MM.1S (cell line): Measurements from ENCODE around the gene EPM2AIP1.

Experiments
- DNase-seq: peaks from one replicate; pipeline ENCODE4 v3.0.0-alpha.2; 2015
- H2AFZ ChIP-seq: fragments of 300-600 bp; sonication (generic); 2 replicates; pipeline ENCODE4 v1.6.0; 2016; ENCODE audit warnings: antibody characterized with exemption, low read length
- H3F3A ChIP-seq: fragments of 300-600 bp; sonication (generic); 2 replicates; pipeline ENCODE4 v1.6.1; 2016; ENCODE audit warnings: mild to moderate bottlenecking, antibody characterized with exemption, low read length, moderate library complexity, mixed read lengths; ENCODE audit not compliant: insufficient read depth
- H3K27ac ChIP-seq: fragments of 300-600 bp; sonication (generic); 2 replicates; pipeline ENCODE4 v1.5.1; 2016; ENCODE audit warnings: mild to moderate bottlenecking, low read length
- H3K27me3 ChIP-seq: fragments of 300-600 bp; sonication (generic); replicated peaks from 2 replicates; pipeline ENCODE4 v1.6.0; 2016; ENCODE audit warnings: low read length; ENCODE audit not compliant: insufficient read depth
- H3K36me3 ChIP-seq: fragments of 300-600 bp; sonication (generic); replicated peaks from 2 replicates; pipeline ENCODE4 v1.6.1; 2016; ENCODE audit warnings: mild to moderate bottlenecking, low read length, mixed read lengths; ENCODE audit not compliant: insufficient read depth
- H3K4me1 ChIP-seq: fragments of 300-600 bp; sonication (generic); 2 replicates; pipeline ENCODE4 v1.6.1; 2016; ENCODE audit warnings: low read length, mixed read lengths
- H3K4me2 ChIP-seq: fragments of 300-600 bp; sonication (generic); 2 replicates; pipeline ENCODE4 v1.6.0; 2016; ENCODE audit warnings: low read depth, low read length
- H3K4me3 ChIP-seq: fragments of 300-600 bp; sonication (generic); 2 replicates; pipeline ENCODE4 v1.5.1; 2016; ENCODE audit warnings: low read length, mixed read lengths
- H3K79me2 ChIP-seq: fragments of 300-600 bp; sonication (generic); 2 replicates; pipeline ENCODE4 v1.6.1; 2016; ENCODE audit warnings: mixed run types, low read length, mixed read lengths
- H3K9ac ChIP-seq: fragments of 300-600 bp; sonication (generic); 2 replicates; pipeline ENCODE4 v1.6.1; 2016; ENCODE audit warnings: low read length, mixed read lengths
- H3K9me2 ChIP-seq: fragments of 300-600 bp; sonication (generic); replicated peaks from 2 replicates; pipeline ENCODE4 v1.6.1; 2016; ENCODE audit warnings: mild to moderate bottlenecking, low read length, mixed read lengths; ENCODE audit not compliant: insufficient read depth
- H3K9me3 ChIP-seq: fragments of 300-600 bp; sonication (generic); replicated peaks from 2 replicates; pipeline ENCODE4 v1.6.1; 2016; ENCODE audit warnings: mild to moderate bottlenecking, low read length, mixed read lengths; ENCODE audit not compliant: insufficient read depth
- H4K20me1 ChIP-seq: fragments of 300-600 bp; sonication (generic); 2 replicates; pipeline ENCODE4 v1.6.1; 2016; ENCODE audit warnings: mild to moderate bottlenecking, low read length, moderate library complexity, mixed read lengths; ENCODE audit not compliant: insufficient read depth
- CTCF ChIP-seq: fragments of 300-600 bp; sonication (generic); IDR thresholded peaks from 2 replicates; pipeline ENCODE4 v1.5.1; 2016; ENCODE audit warnings: antibody characterized with exemption, low read length, mixed read lengths
- EZH2 ChIP-seq: fragments of 300-600 bp; sonication (generic); optimal IDR thresholded peaks from 2 replicates; pipeline ENCODE3; 2017; ENCODE audit warnings: low read depth, mild to moderate bottlenecking, antibody characterized with exemption, low read length, mixed read lengths
- EZH2phosphoT487 ChIP-seq: fragments of 300-600 bp; sonication (generic); IDR thresholded peaks from 2 replicates; pipeline ENCODE4 v1.6.1; 2018; ENCODE audit warnings: antibody characterized with exemption, low read length

EPM2AIP1 gene

GRCh38 chr3:36972163-36972562, 20.8 kb downstream of the EPM2AIP1 start:
- no peak overlapping the region for H3K9ac ChIP-seq
- no peaks in the 10 kb centered on the region for H3K9me3 ChIP-seq
- no peaks in the 10 kb centered on the region for H3K36me3 ChIP-seq
- no peaks in the 10 kb centered on the region for H4K20me1 ChIP-seq
- no peak overlapping the region for H3K4me3 ChIP-seq
- no peak overlapping the region for H3K4me2 ChIP-seq
- no peak overlapping the region for H2AFZ ChIP-seq
- TF ChIP-seq CTCF: no peak
- TF ChIP-seq EZH2: no peak
- no peaks in the 10 kb centered on the region for H3K79me2 ChIP-seq
- H3K27me3 ChIP-seq: no peaks in the 10 kb centered on the region
- H3K27ac ChIP-seq: no peak overlapping the region
- H3K4me1 ChIP-seq: peaks cover 6% of the 10 kb centered on the region; the same call in 1 of the 2 replicates
- DNase-seq: no peak
- no peaks in the 10 kb centered on the region for H3F3A ChIP-seq
- H3K9me2 ChIP-seq: no peaks in the 10 kb centered on the region; the same call in 1 of the 2 replicates

- Histone ChIP-seq H3K9ac (no peak overlapping the region), H2AFZ (no peak overlapping the region), H3K9me2 (no peaks in the 10 kb centered on the region; the same call in 1 of the 2 replicates), H3K36me3 (no peaks in the 10 kb centered on the region), H3K27me3 (no peaks in the 10 kb centered on the region), H3F3A (no peaks in the 10 kb centered on the region), H3K79me2 (no peaks in the 10 kb centered on the region), H3K27ac (no peak overlapping the region), H3K9me3 (no peaks in the 10 kb centered on the region), H4K20me1 (no peaks in the 10 kb centered on the region), H3K4me2 (no peak overlapping the region), H3K4me3 (no peak overlapping the region), H3K4me1 (peaks cover 6% of the 10 kb centered on the region; the same call in 1 of the 2 replicates)
- DNase-seq: no peak
- TF ChIP-seq EZH2phosphoT487 (no peak), CTCF (no peak), EZH2 (no peak)
These were observed 23.1 kb downstream of the EPM2AIP1 start for GRCh38 chr3:36969540-36970432.

- H3K4me1 ChIP-seq: peaks cover 6% of the 10 kb centered on the region; the same call in 1 of the 2 replicates
- no peak overlapping the region for H2AFZ ChIP-seq
- no peak overlapping the region for H3K4me3 ChIP-seq
- H3K9ac ChIP-seq: no peak overlapping the region
- no peaks in the 10 kb centered on the region; the same call in 1 of the 2 replicates for H3K9me2 ChIP-seq
- no peaks in the 10 kb centered on the region for H3F3A ChIP-seq
- H3K9me3 ChIP-seq: no peaks in the 10 kb centered on the region
- no peaks in the 10 kb centered on the region for H3K27me3 ChIP-seq
- no peak overlapping the region for H3K4me2 ChIP-seq
- no peak overlapping the region for H3K27ac ChIP-seq
- no peaks in the 10 kb centered on the region for H3K79me2 ChIP-seq
- H4K20me1 ChIP-seq: no peaks in the 10 kb centered on the region
- H3K36me3 ChIP-seq: no peaks in the 10 kb centered on the region
- DNase-seq: no peak
- no peak for TF ChIP-seq EZH2phosphoT487
- no peak for TF ChIP-seq CTCF
- TF ChIP-seq EZH2: no peak
These were observed 23.8 kb downstream of the EPM2AIP1 start for GRCh38 chr3:36969085-36969484.
